C1 segment of cervical spinal cord (tissue), 14 donors: Measurements from ENCODE around the gene PAQR5.
"Not testable (repeated sequence)": the region's sequence is repeated elsewhere in the genome, so short reads cannot be mapped to it uniquely, and the experiment has no call there.

Experiments used
- DNase-seq, 14 donors: peaks; one replicate each; lab custom pipeline; 2025; lab: John Stamatoyannopoulos, UW

Gene PAQR5

GRCh38 chr15:69292826-69293420 lies 5.8 kb upstream of the PAQR5 start:
- no peak for DNase-seq

GRCh38 chr15:69293741-69294615 lies 4.7 kb upstream of the PAQR5 start:
- DNase-seq: no peak

- DNase-seq: no peak
These were observed 2.1 kb upstream of the PAQR5 start for GRCh38 chr15:69296606-69297005.

- DNase-seq: no peak
These were observed 914 bp upstream of the PAQR5 start for GRCh38 chr15:69297642-69298353.

GRCh38 chr15:69298354-69298696 lies 387 bp upstream of the PAQR5 start:
- DNase-seq: no peak

- DNase-seq: no peak
These were observed 757 bp downstream of the PAQR5 start for GRCh38 chr15:69299451-69299886.

- no peak for DNase-seq
These were observed 1.4 kb downstream of the PAQR5 start for GRCh38 chr15:69299943-69300588.

GRCh38 chr15:69301101-69301500 lies 2.4 kb downstream of the PAQR5 start:
- DNase-seq: not testable (repeated sequence)

- DNase-seq: not testable (repeated sequence)
These were observed 3.4 kb downstream of the PAQR5 start for GRCh38 chr15:69302087-69302486.

GRCh38 chr15:69302929-69303328 lies 4.2 kb downstream of the PAQR5 start:
- DNase-seq: no peak

GRCh38 chr15:69303337-69304181 lies 4.8 kb downstream of the PAQR5 start:
- DNase-seq: no peak

GRCh38 chr15:69304182-69304545 lies 5.5 kb downstream of the PAQR5 start:
- DNase-seq: no peak

- DNase-seq: no peak
These were observed 6.7 kb downstream of the PAQR5 start for GRCh38 chr15:69305204-69305931.

GRCh38 chr15:69305933-69306568 lies 7.3 kb downstream of the PAQR5 start:
- no peak for DNase-seq

GRCh38 chr15:69307939-69308338 lies 9.2 kb downstream of the PAQR5 start:
- DNase-seq: no peak

- DNase-seq: no peak
These were observed 10.2 kb downstream of the PAQR5 start for GRCh38 chr15:69308949-69309348.

GRCh38 chr15:69311319-69311721 lies 12.6 kb downstream of the PAQR5 start:
- no peak for DNase-seq

GRCh38 chr15:69313432-69314000 lies 14.8 kb downstream of the PAQR5 start:
- no peak for DNase-seq

- no peak for DNase-seq
These were observed 15.4 kb downstream of the PAQR5 start for GRCh38 chr15:69314131-69314530.

- no peak for DNase-seq
These were observed 16.0 kb downstream of the PAQR5 start for GRCh38 chr15:69314736-69315135.
